Activated T-helper 1 cell treated with Interleukin-2 at 50 U/mL for 16 hours (primary cell): ENCODE results near the gene INSR.
"Not testable (repeated sequence)": the region's sequence is repeated elsewhere in the genome, so short reads cannot be mapped to it uniquely, and the experiment has no call there.

Experiments
- DNase-seq: peaks from one replicate; pipeline ENCODE4 v3.0.0-alpha.2; 2020; ENCODE audit warnings: low read depth

The INSR gene

DNA sequence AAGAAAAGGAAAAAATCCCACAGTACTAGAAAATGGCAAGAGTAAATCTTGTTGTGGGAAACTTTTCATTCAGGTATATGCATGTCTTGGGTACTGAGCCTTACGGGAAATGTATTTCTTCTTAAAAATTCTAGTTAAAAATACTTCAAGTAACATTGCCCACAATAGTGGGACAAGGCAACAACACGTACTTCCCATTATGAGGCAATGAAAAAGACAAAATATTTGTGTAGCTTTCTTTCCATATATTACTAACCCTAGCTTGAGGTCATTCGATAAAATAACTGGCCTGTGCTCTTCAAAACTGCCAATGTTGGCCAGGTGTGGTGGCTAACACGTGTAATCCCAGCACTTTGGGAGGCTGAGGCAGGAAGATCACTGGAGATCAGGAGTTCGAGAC, 99.2 kb downstream of the INSR start:
- no peak for DNase-seq

- no peak for DNase-seq
Observed at GRCh38 chr19:7194566-7194965, 99.6 kb downstream of the INSR start.

- no peak for DNase-seq
Observed at GRCh38 chr19:7191946-7192691, 102.1 kb downstream of the INSR start.

DNA sequence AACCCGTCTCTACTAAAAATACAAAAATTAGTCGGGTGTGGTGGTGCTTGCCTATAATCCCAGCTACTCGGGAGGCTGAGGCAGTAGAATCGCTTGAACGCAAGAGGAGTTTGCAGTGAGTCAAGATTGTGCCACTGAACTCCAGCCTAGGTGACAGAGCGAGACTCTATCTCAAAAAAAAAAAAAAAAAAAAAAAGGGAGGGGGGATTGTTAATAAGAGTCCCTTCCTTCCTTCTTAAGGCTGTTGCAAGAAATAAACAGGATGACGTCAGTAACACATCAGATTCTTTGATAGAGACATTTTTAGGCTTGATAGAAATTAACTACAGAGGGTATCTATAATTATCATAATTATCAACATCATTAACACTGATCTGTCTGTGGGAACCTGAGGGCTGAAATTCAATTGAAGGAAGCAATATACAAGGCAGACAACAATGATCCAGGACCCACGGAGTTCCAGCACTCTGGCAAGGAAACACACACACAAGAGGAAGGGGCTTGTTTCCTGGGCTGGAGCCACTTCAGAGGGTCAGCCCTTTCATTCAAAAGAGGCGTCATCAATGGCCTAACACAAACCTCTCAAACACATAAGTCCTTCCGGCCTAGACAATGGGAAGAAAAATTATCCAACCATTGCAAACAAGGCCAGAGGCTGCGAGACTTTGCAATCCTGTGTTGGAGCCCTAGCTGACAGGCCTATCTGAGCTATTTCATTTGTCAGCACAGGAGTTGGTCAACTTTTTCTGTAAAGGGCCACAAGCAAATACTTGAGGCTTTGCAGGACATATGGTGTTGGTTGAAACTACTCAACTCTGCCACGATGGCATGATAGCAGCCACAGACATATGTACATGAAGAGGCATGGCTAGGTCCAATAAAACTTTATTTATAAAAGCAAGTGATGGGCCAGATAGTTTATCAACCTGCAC, 105.2 kb downstream of the INSR start:
- DNase-seq = no peak

DNA sequence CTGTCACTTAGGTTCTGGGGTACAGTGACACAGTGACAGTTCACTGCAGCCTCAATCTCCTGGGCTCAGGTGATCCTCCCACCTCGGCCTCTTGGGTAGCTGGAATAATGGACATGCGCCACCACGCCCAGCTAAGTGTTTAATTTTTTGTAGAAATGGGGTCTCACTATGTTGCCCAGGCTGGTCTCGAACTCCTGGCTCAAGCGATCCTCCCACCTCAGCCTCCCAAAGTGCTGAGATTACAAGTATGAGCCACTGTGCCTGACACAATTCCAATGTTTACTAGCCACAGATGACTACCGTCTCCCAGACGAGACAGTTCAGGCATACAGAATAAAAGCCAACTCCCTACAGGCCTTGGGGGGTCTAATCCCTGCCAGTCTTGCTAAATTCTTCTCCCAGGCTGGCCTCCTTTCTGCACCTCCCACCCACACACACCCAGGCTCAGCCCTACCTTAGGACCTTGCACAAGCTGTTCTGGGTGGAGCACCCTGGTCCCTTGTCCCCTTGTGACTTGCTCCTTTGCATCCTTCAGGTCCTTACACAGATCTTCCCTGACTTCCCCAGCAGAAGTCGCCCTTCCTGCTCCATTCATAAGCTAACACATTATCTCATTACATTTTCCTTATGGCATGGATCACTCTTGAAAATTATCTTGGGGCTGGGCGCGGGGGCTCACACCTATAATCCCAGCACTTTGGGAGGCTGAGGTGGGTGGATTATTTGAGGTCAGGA, 106.4 kb downstream of the INSR start:
- no peak for DNase-seq

DNA sequence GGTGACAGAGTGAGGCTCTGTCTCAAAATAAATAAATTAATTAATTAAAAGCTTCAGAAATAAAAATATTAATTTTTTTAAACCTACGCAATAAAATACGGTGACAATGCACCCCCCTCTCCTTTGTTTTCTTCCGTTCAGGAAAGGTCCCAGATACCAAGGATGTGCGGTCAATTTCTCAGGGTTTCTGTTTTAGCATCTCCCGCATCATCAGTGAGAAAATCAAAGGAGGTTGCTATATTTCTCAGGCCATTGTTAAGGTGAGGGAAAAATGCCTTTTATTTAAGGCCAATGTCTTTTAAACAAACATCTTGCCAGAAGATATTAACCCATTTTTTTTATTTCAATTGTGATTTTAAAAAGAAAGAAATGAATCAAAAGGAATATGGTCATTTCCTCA, 111.7 kb downstream of the INSR start:
- no peak for DNase-seq

GRCh38 chr19:7179917-7180306, 114.3 kb downstream of the INSR start:
- DNase-seq = no peak

GRCh38 chr19:7177926-7178325, 116.3 kb downstream of the INSR start:
- no peak for DNase-seq

GRCh38 chr19:7176792-7177191, 117.4 kb downstream of the INSR start:
- DNase-seq = no peak

GRCh38 chr19:7172794-7173193, 121.4 kb downstream of the INSR start:
- no peak for DNase-seq

GRCh38 chr19:7170983-7171382, 123.2 kb downstream of the INSR start:
- no peak for DNase-seq

DNA sequence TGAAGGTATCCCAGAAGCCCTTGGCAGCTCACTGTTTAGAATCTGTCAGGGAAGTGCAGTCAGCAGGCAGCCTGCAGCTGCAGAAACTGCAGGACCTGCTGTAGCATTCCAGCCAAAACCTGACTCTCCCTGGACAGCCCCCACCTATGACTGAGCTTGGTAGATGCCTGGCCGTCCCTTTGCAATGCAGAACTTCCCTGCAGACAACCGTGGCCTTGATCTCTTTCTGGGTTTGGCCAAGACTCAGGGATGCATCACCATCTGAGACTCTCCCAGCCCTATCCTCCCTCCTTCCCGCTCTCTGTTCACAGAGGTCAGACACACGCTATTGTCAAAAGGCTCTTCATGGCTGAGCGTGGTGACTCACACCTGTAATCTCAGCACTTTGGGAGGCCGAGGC, 125.3 kb downstream of the INSR start:
- DNase-seq = no peak

GRCh38 chr19:7161292-7161691, 132.9 kb downstream of the INSR start:
- DNase-seq = no peak

DNA sequence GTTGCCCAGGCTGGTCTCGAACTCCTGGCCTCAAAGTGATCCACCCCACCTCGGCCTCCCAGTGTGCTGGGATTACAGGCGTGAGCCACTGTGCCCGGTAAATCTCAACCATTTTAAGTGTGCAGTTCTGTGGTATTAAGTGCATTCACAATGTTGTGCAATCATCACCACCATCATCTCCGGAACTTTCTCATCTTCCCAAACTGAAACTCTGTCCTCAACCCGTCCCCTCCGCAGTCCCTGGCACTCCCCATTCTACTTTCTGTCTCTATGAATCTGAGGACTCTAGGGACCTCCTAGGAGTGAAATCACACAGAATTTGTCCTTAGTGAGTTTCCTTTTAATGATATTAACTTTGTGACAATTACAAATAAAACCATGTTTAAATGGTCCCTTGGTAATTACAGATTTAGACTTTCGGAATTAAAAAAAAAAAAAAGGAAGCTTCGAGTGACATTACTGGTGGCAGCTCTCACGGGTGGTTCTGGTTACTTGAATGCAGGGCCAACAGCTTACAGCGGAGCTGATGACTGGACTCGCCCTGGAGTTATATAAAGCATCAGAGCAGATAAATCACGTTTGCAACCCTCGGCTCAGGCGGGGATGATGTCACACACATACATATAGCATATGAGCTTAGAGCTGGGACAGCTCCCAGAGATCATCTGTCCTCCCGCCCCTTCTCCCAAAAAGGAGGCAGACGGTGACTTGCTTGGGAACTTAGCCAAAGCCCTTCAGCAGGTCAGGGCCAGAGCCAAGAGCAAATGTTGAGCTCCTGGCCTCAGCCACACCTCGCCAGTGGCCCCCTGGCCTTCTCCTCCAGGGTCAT, 134.9 kb downstream of the INSR start:
- DNase-seq = no peak

GRCh38 chr19:7153022-7153421, 141.2 kb downstream of the INSR start:
- DNase-seq = no peak

DNA sequence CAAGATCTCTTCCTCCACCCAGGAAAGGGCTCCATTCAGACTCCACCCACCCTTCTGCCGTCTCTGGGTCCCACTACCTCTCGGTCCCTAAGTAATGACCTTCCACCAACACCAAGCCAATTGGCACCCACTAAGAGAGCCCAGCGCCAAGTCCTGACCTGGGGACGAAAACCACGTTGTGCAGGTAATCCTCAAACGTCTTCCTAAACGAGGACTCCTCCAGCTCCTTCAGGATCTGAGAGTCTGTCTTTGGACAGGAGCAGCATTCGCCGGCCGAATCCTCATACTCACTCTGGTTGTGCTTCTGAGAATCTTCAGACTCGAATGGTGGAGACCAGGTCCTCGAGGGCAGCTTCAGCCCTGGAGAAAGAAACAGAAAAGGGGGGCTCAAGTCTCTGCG, 141.6 kb downstream of the INSR start:
- no peak for DNase-seq

- DNase-seq = no peak
Observed at GRCh38 chr19:7149956-7150705, 144.1 kb downstream of the INSR start.

DNA sequence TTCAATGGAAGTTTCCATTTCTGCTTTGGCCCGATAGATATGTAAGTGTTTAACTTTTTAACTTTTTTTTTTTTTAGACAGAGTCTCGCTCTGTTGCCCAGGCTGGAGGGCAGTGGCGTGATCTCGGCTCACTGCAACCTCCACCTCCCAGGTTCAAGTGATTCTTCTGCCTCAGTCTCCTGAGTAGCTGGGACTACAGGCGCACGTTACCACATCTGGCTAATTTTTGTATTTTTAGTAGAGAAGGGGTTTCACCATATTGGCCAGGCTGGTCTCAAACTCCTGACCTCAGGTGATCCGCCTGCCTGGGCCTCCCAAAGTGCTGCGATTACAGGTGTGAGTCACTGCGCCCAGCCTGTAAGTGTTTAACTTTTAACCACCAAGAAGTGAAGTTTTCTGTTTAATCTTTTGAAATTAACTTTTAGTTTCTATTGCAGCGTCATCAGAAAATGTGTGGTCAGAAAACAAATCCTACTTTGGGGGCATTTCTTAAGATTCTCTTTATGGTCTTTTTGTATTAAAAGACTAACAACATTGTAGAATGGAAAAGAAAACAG, 147.0 kb downstream of the INSR start:
- not testable (repeated sequence) for DNase-seq

DNA sequence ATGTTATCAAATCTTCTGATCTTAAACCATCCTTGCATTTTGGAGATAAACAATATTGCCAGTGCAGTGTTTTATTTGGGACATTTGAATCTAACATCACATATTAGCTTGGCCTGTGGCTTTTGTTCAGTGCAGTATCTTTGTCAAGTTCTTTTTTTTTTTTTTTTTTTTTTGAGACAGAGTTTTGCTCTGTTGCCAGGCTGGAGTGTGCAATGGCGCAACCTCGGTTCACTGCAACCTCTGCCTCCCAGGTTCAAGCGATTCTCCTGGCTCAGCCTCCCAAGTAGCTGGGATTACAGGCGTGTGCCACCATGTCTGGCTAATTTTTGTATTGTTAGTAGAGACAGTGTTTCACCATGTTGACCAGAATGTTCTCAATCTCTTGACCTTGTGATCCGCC, 148.1 kb downstream of the INSR start:
- DNase-seq = not testable (repeated sequence)

DNA sequence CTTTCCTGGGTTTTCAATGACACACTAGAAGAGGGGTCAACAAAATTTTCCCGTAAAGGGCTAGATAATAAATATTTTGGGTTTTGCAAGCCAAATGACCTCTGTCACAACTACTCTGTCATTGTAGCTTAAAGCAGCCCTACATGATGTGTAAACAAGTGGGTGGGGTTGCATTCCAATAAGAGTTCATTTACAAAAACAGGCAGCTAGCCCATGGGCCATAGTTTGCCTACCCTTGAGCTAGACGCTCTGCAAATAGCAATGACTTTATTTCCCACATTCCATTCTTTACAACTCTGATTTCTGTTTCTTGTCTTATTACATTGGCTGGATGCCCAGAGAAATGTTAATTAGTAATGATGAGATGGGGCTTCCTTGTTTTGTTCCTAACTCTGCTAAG, 148.7 kb downstream of the INSR start:
- no peak for DNase-seq

GRCh38 chr19:7142771-7143170, 151.4 kb downstream of the INSR start:
- DNase-seq = no peak
